PC-9 (cell line): ENCODE measurements around the gene ATXN1.

Source experiments
- CTCF ChIP-seq: fragments of 200-600 bp; sonication (generic); conservative IDR thresholded peaks from 2 replicates; pipeline ENCODE4 v1.6.1; 2017; ENCODE audit warnings: mixed run types, antibody characterized with exemption, mild to moderate bottlenecking, moderate library complexity
- EZH2 ChIP-seq: fragments of 200-600 bp; sonication (generic); IDR thresholded peaks from 2 replicates; pipeline ENCODE4 v1.8.0; 2017; ENCODE audit warnings: antibody characterized with exemption, low read depth

- no peak for TF ChIP-seq CTCF
- no peak for TF ChIP-seq EZH2
Measured at GRCh38 chr6:16683641-16684194, 77.5 kb downstream of the ATXN1 start.
